ENCODE results near the gene NRAP. TPM values are rescaled to one million over a fixed set of nuclear protein-coding genes. Genes with fewer than 3 reads are reported as not detected.

Gene NRAP
- total and polyA plus RNA-seq, 2 of the 4 experiments (the other 2 are of a cell fraction) = not detected

DNA sequence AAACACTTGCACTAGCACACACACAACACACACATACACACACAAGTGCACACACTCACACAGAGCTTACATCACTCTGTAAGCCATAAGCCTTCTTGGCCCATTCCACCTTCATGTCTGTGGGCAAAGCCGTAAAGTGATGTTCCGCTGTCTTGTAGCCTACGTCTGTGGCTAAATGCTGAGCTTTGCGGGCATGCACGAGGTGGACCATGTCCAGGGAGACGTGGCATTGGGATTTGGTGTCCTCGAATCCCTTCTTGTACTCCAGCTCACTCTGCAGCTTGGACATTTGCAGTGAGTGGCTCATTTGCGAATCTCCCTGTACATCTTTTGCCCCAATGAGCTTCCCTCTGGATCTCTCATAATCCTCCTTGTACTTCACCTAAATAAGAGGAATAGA lies 42.0 kb downstream of the NRAP start:
- ATAC-seq (ENCODE audit: low read depth) (no peak), DNase-seq (no peak)
- H2BK5ac ChIP-seq (ENCODE audit: low read depth, low read length, poor library complexity, severe bottlenecking) = no peak overlapping the region
- H2AK9ac ChIP-seq (replicated peaks; ENCODE audit: low read depth, low read length, poor library complexity) = no peak overlapping the region
- H3K4me3 ChIP-seq (ENCODE audit: insufficient read depth, low read depth, low read length) = no peak overlapping the region
- no TSS peak for BruUV-seq (replicated peaks)
- no peak overlapping the region for H4K8ac ChIP-seq (ENCODE audit: low read depth in 2 of 2, low read length in 2 of 2)
- intact Hi-C loops (cut with micrococcal nuclease) (no loop called here), in situ Hi-C loops (cut with MboI; ENCODE audit: low sequenced_read_pairs) (no loop called here), dilution Hi-C loops (cut with HindIII; ENCODE audit: low sequenced_read_pairs, unreplicated experiment) (no loop called here)
- no peaks in the 10 kb centered on the region; the same call in 1 of the 2 replicates for H3K9me1 ChIP-seq (ENCODE audit: insufficient read depth, low read length)
- H3K18ac ChIP-seq (ENCODE audit: low read depth, low read length) = no peak overlapping the region
- H3K27me3 ChIP-seq (ENCODE audit: control insufficient read depth, insufficient read depth, low read length) = peaks cover 12% of the 10 kb centered on the region
- ChIA-PET POLR2A (ENCODE audit: unreplicated experiment) (no interaction called here), CTCF (no interaction called here)
- H3K4me2 ChIP-seq (ENCODE audit: low read depth, low read length) = no peak overlapping the region
- H3K9ac ChIP-seq (ENCODE audit: low read depth, low read length) = no peak overlapping the region
- no peaks in the 10 kb centered on the region for H3K79me1 ChIP-seq (ENCODE audit: low read depth in 1 of 2, low read length in 2 of 2)
- H2BK15ac ChIP-seq (ENCODE audit: low read depth, low read length) = no peak overlapping the region
- no peak overlapping the region for H3K27ac ChIP-seq (ENCODE audit: insufficient read depth, low read length)
- H2AK5ac ChIP-seq (ENCODE audit: low read depth, low read length) = no peak overlapping the region
- H3K56ac ChIP-seq (ENCODE audit: extremely low read depth, insufficient read depth, low read length) = no peak overlapping the region
- no peaks in the 10 kb centered on the region for H3K9me3 ChIP-seq (ENCODE audit: control insufficient read depth, insufficient read depth, low read length)
- H2BK20ac ChIP-seq (ENCODE audit: low read depth, low read length) = no peak overlapping the region
- H4K5ac ChIP-seq (ENCODE audit: low read depth, low read length) = no peak overlapping the region
- H3K4ac ChIP-seq (ENCODE audit: low read depth, low read length) = no peak overlapping the region
- no peaks in the 10 kb centered on the region for H3K36me3 ChIP-seq (ENCODE audit: control insufficient read depth, insufficient read depth, low read length)
- H2BK120ac ChIP-seq (ENCODE audit: low read depth, low read length) = no peak overlapping the region
- H4K91ac ChIP-seq (ENCODE audit: insufficient read depth, low read depth, low read length) = no peak overlapping the region
- no peak for TF ChIP-seq RCOR1 (IDR thresholded peaks at IDR 0.05; ENCODE audit: insufficient replicate concordance, low read length)
- H4K20me1 ChIP-seq (ENCODE audit: insufficient read depth, low read length) = no peaks in the 10 kb centered on the region
- no peaks in the 10 kb centered on the region for H3K4me1 ChIP-seq (ENCODE audit: control insufficient read depth, insufficient read depth, low read length)
- no peak overlapping the region for H2AFZ ChIP-seq (replicated peaks; ENCODE audit: low read length, poor library complexity)
- no peak overlapping the region for H3K14ac ChIP-seq (replicated peaks; ENCODE audit: low read depth, low read length)
- WGBS, 2 experiments (ENCODE audit: extremely low coverage in 2 of 2, insufficient read length in 1 of 2) = no CpG with 5 or more reads among the region's 8 CpGs
- H3K23ac ChIP-seq (ENCODE audit: low read depth, low read length) = no peak overlapping the region
